Smooth muscle cell (in vitro differentiated cells): Measurements from ENCODE around the gene MCEMP1. TPM values are rescaled to one million over a fixed set of nuclear protein-coding genes. Genes with fewer than 3 reads are reported as not detected.

Source experiments
- DNase-seq: peaks from one replicate; lab custom pipeline; 2025; ENCODE audit not compliant: unreplicated experiment; lab: John Stamatoyannopoulos, UW
- H2AFZ ChIP-seq: fragments of 200-600 bp; sonication (generic); 2 replicates; pipeline ENCODE4 v1.6.0; 2016; ENCODE audit warnings: antibody characterized with exemption, low read depth, mild to moderate bottlenecking
- H3F3A ChIP-seq: fragments of 200-600 bp; sonication (generic); 2 replicates; pipeline ENCODE4 v1.6.0; 2017; ENCODE audit warnings: antibody characterized with exemption, low read depth
- H3K27ac ChIP-seq: fragments of 200-600 bp; sonication (generic); 2 replicates; pipeline ENCODE4 v1.5.1; 2016; ENCODE audit warnings: low read depth, mild to moderate bottlenecking
- H3K27me3 ChIP-seq: fragments of 200-600 bp; sonication (generic); 2 replicates; pipeline ENCODE4 v1.6.1; 2016; ENCODE audit warnings: low read depth, mild to moderate bottlenecking
- H3K36me3 ChIP-seq: fragments of 200-600 bp; sonication (generic); 2 replicates; pipeline ENCODE4 v1.5.1; 2016; ENCODE audit warnings: low read depth
- H3K4me1 ChIP-seq: fragments of 200-600 bp; sonication (generic); 2 replicates; pipeline ENCODE4 v1.5.1; 2016; ENCODE audit warnings: low read depth
- H3K4me2 ChIP-seq: fragments of 200-600 bp; sonication (generic); 2 replicates; pipeline ENCODE4 v1.6.0; 2016; ENCODE audit warnings: mild to moderate bottlenecking
- H3K4me3 ChIP-seq: fragments of 200-600 bp; sonication (generic); 2 replicates; pipeline ENCODE4 v1.5.1; 2016; ENCODE audit warnings: mild to moderate bottlenecking
- H3K79me2 ChIP-seq: fragments of 200-600 bp; sonication (generic); 2 replicates; pipeline ENCODE4 v1.6.0; 2016; ENCODE audit warnings: low read depth, mild to moderate bottlenecking
- H3K9ac ChIP-seq: fragments of 200-600 bp; sonication (generic); 2 replicates; pipeline ENCODE4 v1.6.0; 2016; ENCODE audit warnings: low read depth
- H3K9me3 ChIP-seq: fragments of 200-600 bp; sonication (generic); replicated peaks from 2 replicates; pipeline ENCODE4 v1.5.1; 2016; ENCODE audit warnings: low read depth
- H4K20me1 ChIP-seq: fragments of 200-600 bp; sonication (generic); 2 replicates; pipeline ENCODE4 v1.6.0; 2016; ENCODE audit warnings: low read depth
- WGBS: methylation state at CpG from one replicate; pipeline ENCODE4 v1.1.7; 2016; ENCODE audit warnings: low lambda C conversion rate; 5-methylcytosine and 5-hydroxymethylcytosine counted together
- polyA plus RNA-seq: library from polyadenylated mRNA; unstranded; fragments of >200 nt; fragmentation: Nextera tagmentation; extraction: Ambion mirVana; gene quantifications from 2 replicates; pipeline ENCODE4 v1.2.1, GENCODE V29; 2016
- total RNA-seq: library from RNA; depleted of rRNA; stranded (reverse); fragments of >200 nt; gene quantifications from 2 replicates; pipeline ENCODE4 v1.2.3, GENCODE V29; 2014
- TF ChIP-seq, protein P1 (sequence below): fragments of 200-600 bp; sonication (generic); IDR thresholded peaks from 2 replicates; pipeline ENCODE4 v1.5.1; 2017; ENCODE audit warnings: borderline replicate concordance, mild to moderate bottlenecking, antibody characterized with exemption; ENCODE audit not compliant: insufficient read depth, poor library complexity, severe bottlenecking

Gene MCEMP1
- total and polyA plus RNA-seq, 2 experiments from 2014 or later = not detected

DNA sequence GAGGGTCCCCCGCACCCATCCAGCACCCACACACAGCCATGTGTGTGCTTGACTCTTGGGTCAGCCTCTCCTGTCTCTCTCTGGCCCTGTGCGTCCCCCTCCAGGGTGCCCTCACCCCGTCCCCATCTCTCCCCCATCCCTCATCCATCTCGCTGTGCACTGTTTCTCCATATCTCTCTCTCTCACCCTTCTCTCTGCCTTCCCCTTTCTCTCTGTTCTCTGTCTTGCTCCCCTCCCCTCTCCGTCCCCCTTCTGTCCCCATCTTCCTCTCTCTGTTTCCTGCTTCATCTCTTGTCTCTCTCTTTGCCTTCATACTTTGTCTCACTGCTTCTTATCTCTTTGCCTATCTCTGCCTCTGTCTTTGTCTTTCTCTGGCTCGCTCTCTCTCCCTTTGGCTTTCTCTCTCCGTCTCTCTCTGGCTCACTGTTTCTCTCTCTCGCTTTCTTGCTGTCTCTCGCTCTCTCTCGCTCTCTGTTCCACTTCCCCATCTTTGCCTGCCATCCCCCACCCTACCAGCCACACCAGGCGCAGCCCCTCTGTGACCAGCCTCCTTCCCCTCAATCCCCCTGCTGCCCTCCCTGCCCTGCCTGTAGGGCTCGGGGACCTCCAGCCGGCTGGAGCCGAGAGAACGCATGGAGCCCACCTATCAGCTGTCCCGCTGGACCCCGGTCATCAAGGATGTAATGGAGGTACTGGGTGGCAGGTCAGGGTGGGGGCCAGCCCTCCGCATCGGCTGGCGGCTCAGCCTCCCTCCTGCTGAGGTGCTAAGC lies 31.0 kb upstream of the MCEMP1 start:
- H2AFZ ChIP-seq = no peak overlapping the region
- H3F3A ChIP-seq = no peaks in the 10 kb centered on the region
- no peak overlapping the region for H3K27ac ChIP-seq
- H3K9ac ChIP-seq = no peak overlapping the region
- DNase-seq = no peak
- H3K36me3 ChIP-seq = no peaks in the 10 kb centered on the region
- 82% methylated on average over 16 of the region's 20 CpGs for WGBS
- no peaks in the 10 kb centered on the region for H4K20me1 ChIP-seq
- H3K4me3 ChIP-seq = no peak overlapping the region
- TF ChIP-seq, protein P1, sequence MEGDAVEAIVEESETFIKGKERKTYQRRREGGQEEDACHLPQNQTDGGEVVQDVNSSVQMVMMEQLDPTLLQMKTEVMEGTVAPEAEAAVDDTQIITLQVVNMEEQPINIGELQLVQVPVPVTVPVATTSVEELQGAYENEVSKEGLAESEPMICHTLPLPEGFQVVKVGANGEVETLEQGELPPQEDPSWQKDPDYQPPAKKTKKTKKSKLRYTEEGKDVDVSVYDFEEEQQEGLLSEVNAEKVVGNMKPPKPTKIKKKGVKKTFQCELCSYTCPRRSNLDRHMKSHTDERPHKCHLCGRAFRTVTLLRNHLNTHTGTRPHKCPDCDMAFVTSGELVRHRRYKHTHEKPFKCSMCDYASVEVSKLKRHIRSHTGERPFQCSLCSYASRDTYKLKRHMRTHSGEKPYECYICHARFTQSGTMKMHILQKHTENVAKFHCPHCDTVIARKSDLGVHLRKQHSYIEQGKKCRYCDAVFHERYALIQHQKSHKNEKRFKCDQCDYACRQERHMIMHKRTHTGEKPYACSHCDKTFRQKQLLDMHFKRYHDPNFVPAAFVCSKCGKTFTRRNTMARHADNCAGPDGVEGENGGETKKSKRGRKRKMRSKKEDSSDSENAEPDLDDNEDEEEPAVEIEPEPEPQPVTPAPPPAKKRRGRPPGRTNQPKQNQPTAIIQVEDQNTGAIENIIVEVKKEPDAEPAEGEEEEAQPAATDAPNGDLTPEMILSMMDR = no peak
- no peaks in the 10 kb centered on the region for H3K27me3 ChIP-seq
- no peaks in the 10 kb centered on the region for H3K9me3 ChIP-seq
- no peaks in the 10 kb centered on the region for H3K4me1 ChIP-seq
- H3K79me2 ChIP-seq = no peaks in the 10 kb centered on the region
- no peak overlapping the region for H3K4me2 ChIP-seq

DNA sequence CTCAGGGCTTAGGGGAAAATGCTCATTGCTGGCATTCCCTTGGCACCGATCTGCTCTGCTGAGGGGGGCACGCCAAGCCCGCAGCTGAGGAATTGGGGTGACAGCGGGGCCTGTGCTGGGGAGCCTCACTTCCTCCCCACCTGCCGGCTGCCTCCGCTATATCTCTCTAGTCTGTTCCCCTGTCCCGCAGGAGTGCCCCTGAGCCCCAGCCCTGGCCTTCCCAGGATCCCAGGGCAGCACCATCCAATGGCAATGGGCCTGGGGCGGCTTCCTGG lies 30.5 kb upstream of the MCEMP1 start:
- no peaks in the 10 kb centered on the region for H4K20me1 ChIP-seq
- H3K9ac ChIP-seq = no peak overlapping the region
- TF ChIP-seq, protein P1 = no peak
- no peak overlapping the region for H3K27ac ChIP-seq
- WGBS = 86% methylated on average over 4 of the region's 8 CpGs
- H2AFZ ChIP-seq = no peak overlapping the region
- DNase-seq = no peak
- no peaks in the 10 kb centered on the region for H3K36me3 ChIP-seq
- no peaks in the 10 kb centered on the region for H3K79me2 ChIP-seq
- H3K9me3 ChIP-seq = no peaks in the 10 kb centered on the region
- H3F3A ChIP-seq = no peaks in the 10 kb centered on the region
- no peak overlapping the region for H3K4me2 ChIP-seq
- no peaks in the 10 kb centered on the region for H3K27me3 ChIP-seq
- H3K4me1 ChIP-seq = no peaks in the 10 kb centered on the region
- no peak overlapping the region for H3K4me3 ChIP-seq

DNA sequence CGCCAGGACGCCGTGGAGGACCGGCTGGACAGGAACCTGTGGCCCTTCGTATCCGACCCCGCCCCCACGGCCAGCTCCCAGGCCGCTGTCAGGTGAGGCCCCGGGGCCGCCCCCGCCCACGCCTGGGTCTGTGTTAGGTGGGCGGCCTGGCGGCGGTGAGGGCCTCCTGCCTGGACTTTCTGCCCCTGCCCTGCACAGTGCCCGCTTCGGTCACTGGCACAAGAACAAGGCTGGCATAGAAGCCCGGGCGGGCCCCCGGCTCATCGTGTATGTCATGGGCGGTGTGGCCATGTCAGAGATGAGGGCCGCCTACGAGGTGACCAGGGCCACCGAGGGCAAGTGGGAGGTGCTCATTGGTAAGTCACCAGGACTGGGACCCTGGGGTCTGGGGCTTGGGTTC lies 29.7 kb upstream of the MCEMP1 start:
- H3K4me2 ChIP-seq = no peak overlapping the region
- H3K4me1 ChIP-seq = no peaks in the 10 kb centered on the region
- no peak for DNase-seq
- H3K27ac ChIP-seq = no peak overlapping the region
- no peaks in the 10 kb centered on the region for H3K9me3 ChIP-seq
- no peaks in the 10 kb centered on the region for H4K20me1 ChIP-seq
- no peak overlapping the region for H3K4me3 ChIP-seq
- H3K9ac ChIP-seq = no peak overlapping the region
- TF ChIP-seq, protein P1 = no peak
- no peak overlapping the region for H2AFZ ChIP-seq
- H3K27me3 ChIP-seq = no peaks in the 10 kb centered on the region
- H3F3A ChIP-seq = no peaks in the 10 kb centered on the region
- 96% methylated on average over 17 of the region's 26 CpGs for WGBS
- no peaks in the 10 kb centered on the region for H3K79me2 ChIP-seq
- no peaks in the 10 kb centered on the region for H3K36me3 ChIP-seq
